HepG2 (cell line): ENCODE measurements around the gene ZNF653. TPM values are rescaled to one million over a fixed set of nuclear protein-coding genes. Genes with fewer than 3 reads are reported as not detected.
A peak's percentile ranks its signal among the peaks of the same experiment; 100 is the strongest.

ENCODE experiments used
- CCAR2 ChIP-seq: fragments of 200-400 bp; formaldehyde crosslinking; optimal IDR thresholded peaks from 2 replicates; pipeline ENCODE3; 2018; ENCODE audit warnings: low read depth, mild to moderate bottlenecking, low read length, moderate library complexity
- FLYWCH1 ChIP-seq: sonication (generic); formaldehyde crosslinking; IDR thresholded peaks from 2 replicates; pipeline ENCODE4 v1.8.1; 2023; ENCODE audit warnings: mild to moderate bottlenecking, missing genetic modification reagents
- GABPA ChIP-seq, 2 experiments: IDR thresholded peaks; 2 replicates each; pipeline ENCODE4 v1.6.1; 2011 to 2016; ENCODE audit warnings: low read depth in 2 of 2, low read length in 1 of 2, missing biosample characterization in 1 of 2, missing genetic modification characterization in 1 of 2
- GZF1 ChIP-seq: sonication (generic); formaldehyde crosslinking; IDR thresholded peaks from 2 replicates; pipeline ENCODE4 v1.5.1; 2020; ENCODE audit warnings: mild to moderate bottlenecking, missing genetic modification reagents
- KLF12 ChIP-seq: sonication (generic); formaldehyde crosslinking; IDR thresholded peaks from 2 replicates; pipeline ENCODE4 v1.4.0; 2020; ENCODE audit warnings: missing genetic modification reagents, borderline replicate concordance
- MEIS2 ChIP-seq: sonication (generic); formaldehyde crosslinking; IDR thresholded peaks from 2 replicates; pipeline ENCODE4 v1.9.0; 2021; ENCODE audit warnings: mild to moderate bottlenecking, missing genetic modification reagents
- NCOA1 ChIP-seq: sonication (generic); formaldehyde crosslinking; IDR thresholded peaks from 2 replicates; pipeline ENCODE4 v1.9.0; 2021; ENCODE audit warnings: missing genetic modification reagents
- SP2 ChIP-seq: sonication (generic); formaldehyde crosslinking; IDR thresholded peaks from 2 replicates; pipeline ENCODE4 v1.5.1; 2020; ENCODE audit warnings: mild to moderate bottlenecking, missing genetic modification reagents
- SPEN ChIP-seq: sonication (generic); formaldehyde crosslinking; IDR thresholded peaks from 2 replicates; pipeline ENCODE4 v1.5.1; 2020; ENCODE audit warnings: low read depth, mild to moderate bottlenecking, missing genetic modification reagents
- TEAD2 ChIP-seq: sonication (generic); formaldehyde crosslinking; IDR thresholded peaks from 2 replicates; pipeline ENCODE4 v1.9.0; 2021; ENCODE audit warnings: missing genetic modification reagents
- TERF1 ChIP-seq: sonication (generic); formaldehyde crosslinking; IDR thresholded peaks from 2 replicates; pipeline ENCODE4 v1.8.0; 2022; ENCODE audit warnings: mild to moderate bottlenecking, missing genetic modification reagents, moderate library complexity
- TFDP2 ChIP-seq: sonication (generic); formaldehyde crosslinking; IDR thresholded peaks from 2 replicates; pipeline ENCODE4 v1.4.0; 2020; ENCODE audit warnings: missing genetic modification reagents
- ZNF124 ChIP-seq: sonication (generic); formaldehyde crosslinking; IDR thresholded peaks from 2 replicates; pipeline ENCODE4 v1.4.0; 2020; ENCODE audit warnings: missing genetic modification reagents
- ZNF138 ChIP-seq: sonication (generic); formaldehyde crosslinking; IDR thresholded peaks from 2 replicates; pipeline ENCODE4 v1.5.0; 2020; ENCODE audit warnings: mild to moderate bottlenecking, low read depth, missing genetic modification reagents
- ZNF235 ChIP-seq: sonication (generic); formaldehyde crosslinking; IDR thresholded peaks from 2 replicates; pipeline ENCODE4 v1.8.1; 2023; ENCODE audit warnings: mild to moderate bottlenecking, missing genetic modification reagents, borderline replicate concordance
- ZNF354B ChIP-seq: sonication (generic); formaldehyde crosslinking; IDR thresholded peaks from 2 replicates; pipeline ENCODE4 v1.8.0; 2022; ENCODE audit warnings: mild to moderate bottlenecking, missing genetic modification reagents
- ZNF547 ChIP-seq: sonication (generic); formaldehyde crosslinking; IDR thresholded peaks from 2 replicates; pipeline ENCODE4 v1.5.1; 2020; ENCODE audit warnings: mild to moderate bottlenecking, missing genetic modification reagents
- ZNF577 ChIP-seq: sonication (generic); formaldehyde crosslinking; IDR thresholded peaks from 2 replicates; pipeline ENCODE4 v1.4.0; 2020; ENCODE audit warnings: mild to moderate bottlenecking, low read depth, missing genetic modification reagents, borderline replicate concordance
- ZNF773 ChIP-seq: sonication (generic); formaldehyde crosslinking; IDR thresholded peaks from 2 replicates; pipeline ENCODE4 v1.4.0; 2020; ENCODE audit warnings: missing genetic modification reagents, borderline replicate concordance
- polyA plus RNA-seq, 8 experiments: library from polyadenylated mRNA; depleted of rRNA in 3 of 8; stranded (reverse) in 7 of 8; unstranded in 1 of 8; fragments of >200 nt; fragmentation: Illumina TruSeq in 4 of 8; extraction: Trizol in 4 of 8; gene quantifications; 2 replicates each; pipeline versions ENCODE4 v1.2.1 to v1.2.3, GENCODE V29; 2011 to 2016; ENCODE audit warnings: low read depth in 4 of 8, missing spikeins in 1 of 8, mixed read lengths in 1 of 8; ENCODE audit not compliant: insufficient read depth in 1 of 8
- total RNA-seq, 5 experiments: library from RNA; depleted of rRNA; stranded (reverse); fragments of >200 nt; fragmentation: Illumina TruSeq; extraction: Trizol; gene quantifications; 2 replicates each; pipeline ENCODE4 v1.2.3, GENCODE V29; 2016; ENCODE audit warnings: low read depth in 1 of 5
- TF ChIP-seq, protein P1 (sequence below): sonication (generic); formaldehyde crosslinking; IDR thresholded peaks from 2 replicates; pipeline ENCODE4 v1.5.0; 2020; ENCODE audit warnings: mild to moderate bottlenecking, low read depth, missing genetic modification reagents, borderline replicate concordance
- TF ChIP-seq, protein P2 (sequence below): sonication (generic); formaldehyde crosslinking; IDR thresholded peaks from 2 replicates; pipeline ENCODE4; 2020; ENCODE audit warnings: missing genetic modification reagents, mild to moderate bottlenecking, borderline replicate concordance
- TF ChIP-seq, protein P3 (sequence below): sonication (generic); formaldehyde crosslinking; IDR thresholded peaks from 2 replicates; pipeline ENCODE4 v1.4.0; 2020; ENCODE audit warnings: missing genetic modification reagents

The ZNF653 gene
- total and polyA plus RNA-seq, 2 of the 13 experiments (the other 11 are each of a cell fraction or from before 2014, with no cell fraction given) = 4.7 to 7.1 TPM

- peak; percentile 92 for TF ChIP-seq TFDP2 (CRISPR knock-in tag)
- TF ChIP-seq, protein P1, sequence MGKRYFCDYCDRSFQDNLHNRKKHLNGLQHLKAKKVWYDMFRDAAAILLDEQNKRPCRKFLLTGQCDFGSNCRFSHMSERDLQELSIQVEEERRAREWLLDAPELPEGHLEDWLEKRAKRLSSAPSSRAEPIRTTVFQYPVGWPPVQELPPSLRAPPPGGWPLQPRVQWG (CRISPR knock-in tag) = no peak
- no peak for TF ChIP-seq ZNF354B (CRISPR knock-in tag)
- TF ChIP-seq ZNF138 (CRISPR knock-in tag) = no peak
- peak; percentile 82 for TF ChIP-seq SPEN
- TF ChIP-seq, protein P2, sequence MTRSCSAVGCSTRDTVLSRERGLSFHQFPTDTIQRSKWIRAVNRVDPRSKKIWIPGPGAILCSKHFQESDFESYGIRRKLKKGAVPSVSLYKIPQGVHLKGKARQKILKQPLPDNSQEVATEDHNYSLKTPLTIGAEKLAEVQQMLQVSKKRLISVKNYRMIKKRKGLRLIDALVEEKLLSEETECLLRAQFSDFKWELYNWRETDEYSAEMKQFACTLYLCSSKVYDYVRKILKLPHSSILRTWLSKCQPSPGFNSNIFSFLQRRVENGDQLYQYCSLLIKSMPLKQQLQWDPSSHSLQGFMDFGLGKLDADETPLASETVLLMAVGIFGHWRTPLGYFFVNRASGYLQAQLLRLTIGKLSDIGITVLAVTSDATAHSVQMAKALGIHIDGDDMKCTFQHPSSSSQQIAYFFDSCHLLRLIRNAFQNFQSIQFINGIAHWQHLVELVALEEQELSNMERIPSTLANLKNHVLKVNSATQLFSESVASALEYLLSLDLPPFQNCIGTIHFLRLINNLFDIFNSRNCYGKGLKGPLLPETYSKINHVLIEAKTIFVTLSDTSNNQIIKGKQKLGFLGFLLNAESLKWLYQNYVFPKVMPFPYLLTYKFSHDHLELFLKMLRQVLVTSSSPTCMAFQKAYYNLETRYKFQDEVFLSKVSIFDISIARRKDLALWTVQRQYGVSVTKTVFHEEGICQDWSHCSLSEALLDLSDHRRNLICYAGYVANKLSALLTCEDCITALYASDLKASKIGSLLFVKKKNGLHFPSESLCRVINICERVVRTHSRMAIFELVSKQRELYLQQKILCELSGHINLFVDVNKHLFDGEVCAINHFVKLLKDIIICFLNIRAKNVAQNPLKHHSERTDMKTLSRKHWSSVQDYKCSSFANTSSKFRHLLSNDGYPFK (CRISPR knock-in tag) = no peak
- no peak for TF ChIP-seq TERF1 (CRISPR knock-in tag)
- 0 out of 2 replicates have a peak, but pooled peaks have one; percentile 76 for TF ChIP-seq ZNF124 (CRISPR knock-in tag)
- TF ChIP-seq ZNF773 (CRISPR knock-in tag) = peak; percentile 94; the same call in 1 of the 2 replicates
- TF ChIP-seq GABPA (IDR thresholded peaks at IDR 0.05; ENCODE audit: low read depth, low read length) = no peak
- TF ChIP-seq GABPA (CRISPR knock-in tag; IDR thresholded peaks at IDR 0.05; ENCODE audit: low read depth) = no peak
- no peak for TF ChIP-seq CCAR2
- TF ChIP-seq, protein P3, sequence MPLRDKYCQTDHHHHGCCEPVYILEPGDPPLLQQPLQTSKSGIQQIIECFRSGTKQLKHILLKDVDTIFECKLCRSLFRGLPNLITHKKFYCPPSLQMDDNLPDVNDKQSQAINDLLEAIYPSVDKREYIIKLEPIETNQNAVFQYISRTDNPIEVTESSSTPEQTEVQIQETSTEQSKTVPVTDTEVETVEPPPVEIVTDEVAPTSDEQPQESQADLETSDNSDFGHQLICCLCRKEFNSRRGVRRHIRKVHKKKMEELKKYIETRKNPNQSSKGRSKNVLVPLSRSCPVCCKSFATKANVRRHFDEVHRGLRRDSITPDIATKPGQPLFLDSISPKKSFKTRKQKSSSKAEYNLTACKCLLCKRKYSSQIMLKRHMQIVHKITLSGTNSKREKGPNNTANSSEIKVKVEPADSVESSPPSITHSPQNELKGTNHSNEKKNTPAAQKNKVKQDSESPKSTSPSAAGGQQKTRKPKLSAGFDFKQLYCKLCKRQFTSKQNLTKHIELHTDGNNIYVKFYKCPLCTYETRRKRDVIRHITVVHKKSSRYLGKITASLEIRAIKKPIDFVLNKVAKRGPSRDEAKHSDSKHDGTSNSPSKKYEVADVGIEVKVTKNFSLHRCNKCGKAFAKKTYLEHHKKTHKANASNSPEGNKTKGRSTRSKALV (CRISPR knock-in tag) = peak; percentile 56; the same call in 1 of the 2 replicates
- 0 out of 2 replicates have a peak, but pooled peaks have one; percentile 31 for TF ChIP-seq ZNF577 (CRISPR knock-in tag)
- TF ChIP-seq MEIS2 = peak; percentile 94
- TF ChIP-seq ZNF235 (CRISPR knock-in tag) = peak; percentile 70; the same call in 1 of the 2 replicates
- peak; percentile 86 for TF ChIP-seq KLF12 (CRISPR knock-in tag)
- TF ChIP-seq GZF1 (CRISPR knock-in tag) = no peak
- TF ChIP-seq ZNF547 (CRISPR knock-in tag) = peak; percentile 61
- TF ChIP-seq NCOA1 (CRISPR knock-in tag) = no peak
- 0 out of 2 replicates have a peak, but pooled peaks have one; percentile 54 for TF ChIP-seq TEAD2 (CRISPR knock-in tag)
- no peak; the same call in 1 of the 2 replicates for TF ChIP-seq SP2 (CRISPR knock-in tag)
- TF ChIP-seq FLYWCH1 (CRISPR knock-in tag) = peak; percentile 80; the same call in 1 of the 2 replicates
Measured at GRCh38 chr19:11482384-11483050, 23.1 kb downstream of the ZNF653 start (continued).
